ENCODE measurements around the gene ANKRD40CL. TPM values are rescaled to one million over a fixed set of nuclear protein-coding genes. Genes with fewer than 3 reads are reported as not detected.

The ANKRD40CL gene, protein sequence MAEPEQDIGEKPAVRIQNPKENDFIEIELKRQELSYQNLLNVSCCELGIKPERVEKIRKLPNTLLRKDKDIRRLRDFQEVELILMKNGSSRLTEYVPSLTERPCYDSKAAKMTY
- total RNA-seq: not detected

- H3K27me3 ChIP-seq (replicated peaks; ENCODE audit: insufficient read depth): no peaks in the 10 kb centered on the region
- H3K36me3 ChIP-seq: no peaks in the 10 kb centered on the region
- H3K27ac ChIP-seq: no peak within 1 kb of the TSS
- H3K4me1 ChIP-seq (ENCODE audit: control insufficient read depth in 1 of 2, low read depth in 2 of 2): peaks cover 18 to 33% of the 10 kb centered on the region in 2 donors
- TF ChIP-seq, protein P1, sequence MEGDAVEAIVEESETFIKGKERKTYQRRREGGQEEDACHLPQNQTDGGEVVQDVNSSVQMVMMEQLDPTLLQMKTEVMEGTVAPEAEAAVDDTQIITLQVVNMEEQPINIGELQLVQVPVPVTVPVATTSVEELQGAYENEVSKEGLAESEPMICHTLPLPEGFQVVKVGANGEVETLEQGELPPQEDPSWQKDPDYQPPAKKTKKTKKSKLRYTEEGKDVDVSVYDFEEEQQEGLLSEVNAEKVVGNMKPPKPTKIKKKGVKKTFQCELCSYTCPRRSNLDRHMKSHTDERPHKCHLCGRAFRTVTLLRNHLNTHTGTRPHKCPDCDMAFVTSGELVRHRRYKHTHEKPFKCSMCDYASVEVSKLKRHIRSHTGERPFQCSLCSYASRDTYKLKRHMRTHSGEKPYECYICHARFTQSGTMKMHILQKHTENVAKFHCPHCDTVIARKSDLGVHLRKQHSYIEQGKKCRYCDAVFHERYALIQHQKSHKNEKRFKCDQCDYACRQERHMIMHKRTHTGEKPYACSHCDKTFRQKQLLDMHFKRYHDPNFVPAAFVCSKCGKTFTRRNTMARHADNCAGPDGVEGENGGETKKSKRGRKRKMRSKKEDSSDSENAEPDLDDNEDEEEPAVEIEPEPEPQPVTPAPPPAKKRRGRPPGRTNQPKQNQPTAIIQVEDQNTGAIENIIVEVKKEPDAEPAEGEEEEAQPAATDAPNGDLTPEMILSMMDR (IDR thresholded peaks at IDR 0.05): no peak
- ATAC-seq (ENCODE audit: insufficient number of reproducible peaks, low FRiP score, low read depth) (no peak), DNase-seq (ENCODE audit: low spot score) (no peak)
- H3K9me3 ChIP-seq: no peaks in the 10 kb centered on the region
- H3K4me3 ChIP-seq: no peak within 1 kb of the TSS
These were observed at the start of gene ANKRD40CL for GRCh38 chr17:50767446-50767845. Gene ANKRD40CL (minus strand): TSS chr17:50767518. CDS start chr17:50766913, 605 bp downstream.

DNA sequence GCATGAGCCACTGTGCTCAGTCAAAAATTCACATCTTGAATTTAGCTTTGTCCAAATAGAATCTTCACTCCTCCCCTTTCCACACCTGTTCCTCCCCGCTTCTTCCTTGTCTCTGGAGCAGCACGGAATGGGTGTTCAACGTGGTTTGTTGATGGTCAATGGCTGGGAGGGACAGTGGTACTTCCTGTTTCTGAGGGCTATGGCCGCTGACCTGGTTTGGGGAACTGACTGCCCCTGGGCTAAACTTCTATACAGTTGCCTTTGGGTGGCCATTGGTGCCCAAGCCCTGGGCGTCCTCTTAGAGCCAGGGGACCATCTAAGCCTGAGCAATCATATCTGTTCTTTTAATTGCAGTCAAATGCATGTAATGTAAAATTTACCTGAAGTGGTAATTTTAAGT is 49.0 kb upstream of the ANKRD40CL start:
- DNase-seq (ENCODE audit: low spot score) (no peak), ATAC-seq (ENCODE audit: insufficient number of reproducible peaks, low FRiP score, low read depth) (no peak)
- TF ChIP-seq, protein P1 (IDR thresholded peaks at IDR 0.05): no peak
- Histone ChIP-seq H3K27ac (no peak overlapping the region), H3K4me3 (no peak overlapping the region), H3K4me1 (ENCODE audit: control insufficient read depth in 1 of 2, low read depth in 2 of 2) (no peaks in the 10 kb centered on the region), H3K27me3 (replicated peaks; ENCODE audit: insufficient read depth) (no peaks in the 10 kb centered on the region), H3K9me3 (no peaks in the 10 kb centered on the region), H3K36me3 (no peaks in the 10 kb centered on the region)

GRCh38 chr17:50815400-50815799 is 48.1 kb upstream of the ANKRD40CL start:
- ATAC-seq (ENCODE audit: insufficient number of reproducible peaks, low FRiP score, low read depth) (no peak), DNase-seq (ENCODE audit: low spot score) (no peak)

DNA sequence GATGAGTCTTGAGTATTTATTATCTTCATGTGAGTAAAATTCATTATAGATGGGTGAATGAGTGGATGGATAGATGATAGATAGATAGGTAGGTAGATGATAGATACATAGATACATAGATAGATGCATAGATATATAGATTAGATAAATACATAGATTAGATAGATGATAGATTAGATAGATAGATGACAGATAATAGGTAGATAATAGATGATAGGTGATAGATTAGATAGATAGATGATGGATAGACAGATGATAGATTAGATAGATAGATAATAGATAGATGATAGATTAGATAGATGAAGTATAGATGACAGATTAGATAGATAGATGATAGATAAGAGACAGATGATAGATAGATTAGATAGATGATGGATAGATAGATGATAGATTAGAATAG is 46.3 kb upstream of the ANKRD40CL start:
- Histone ChIP-seq H3K9me3 (no peaks in the 10 kb centered on the region), H3K27ac (no peak overlapping the region), H3K27me3 (replicated peaks; ENCODE audit: insufficient read depth) (no peaks in the 10 kb centered on the region), H3K4me1 (ENCODE audit: control insufficient read depth in 1 of 2, low read depth in 2 of 2) (no peaks in the 10 kb centered on the region), H3K4me3 (no peak overlapping the region), H3K36me3 (no peaks in the 10 kb centered on the region)
- DNase-seq (ENCODE audit: low spot score) (no peak), ATAC-seq (ENCODE audit: insufficient number of reproducible peaks, low FRiP score, low read depth) (no peak)
- TF ChIP-seq, protein P1 (IDR thresholded peaks at IDR 0.05): no peak

More at GRCh38 chr17:50815400-50815799, 48.1 kb upstream of the ANKRD40CL start:
- Histone ChIP-seq H3K4me1 (ENCODE audit: control insufficient read depth in 1 of 2, low read depth in 2 of 2) (no peaks in the 10 kb centered on the region), H3K9me3 (no peaks in the 10 kb centered on the region), H3K36me3 (no peaks in the 10 kb centered on the region), H3K27ac (no peak overlapping the region), H3K4me3 (no peak overlapping the region), H3K27me3 (replicated peaks; ENCODE audit: insufficient read depth) (no peaks in the 10 kb centered on the region)
- TF ChIP-seq, protein P1 (IDR thresholded peaks at IDR 0.05): no peak

- H3K27ac ChIP-seq: no peak overlapping the region
- no peak for ATAC-seq (ENCODE audit: insufficient number of reproducible peaks, low FRiP score, low read depth)
- H3K27me3 ChIP-seq (replicated peaks; ENCODE audit: insufficient read depth): no peaks in the 10 kb centered on the region
- H3K9me3 ChIP-seq: no peaks in the 10 kb centered on the region
- no peak for DNase-seq (ENCODE audit: low spot score)
- TF ChIP-seq, protein P1 (IDR thresholded peaks at IDR 0.05): no peak
- H3K36me3 ChIP-seq: no peaks in the 10 kb centered on the region
- peaks cover 0 to 7% of the 10 kb centered on the region in 2 donors for H3K4me1 ChIP-seq (ENCODE audit: control insufficient read depth in 1 of 2, low read depth in 2 of 2)
- no peak overlapping the region for H3K4me3 ChIP-seq
These were observed 41.6 kb upstream of the ANKRD40CL start for GRCh38 chr17:50808888-50809287.
